ENCODE data around the gene IMPG2.

Gene IMPG2

GRCh38 chr3:101235048-101235447 is 85.3 kb downstream of the IMPG2 start:
- H3K9me2 ChIP-seq (replicated peaks; ENCODE audit: insufficient read depth, low read length) = no peaks in the 10 kb centered on the region
- H3K79me2 ChIP-seq (ENCODE audit: low read length) = no peaks in the 10 kb centered on the region

GRCh38 chr3:101230618-101231017 is 89.8 kb downstream of the IMPG2 start:
- no peak for TF ChIP-seq CTCF (IDR thresholded peaks at IDR 0.05; ENCODE audit: low read length)
- TF ChIP-seq EZH2 (optimal IDR thresholded peaks at IDR 0.05; ENCODE audit: low read depth, low read length) = no peak
- no peak for TF ChIP-seq EZH2phosphoT487 (IDR thresholded peaks at IDR 0.05; ENCODE audit: low read length)
- Histone ChIP-seq H3K79me2 (ENCODE audit: low read length) (no peaks in the 10 kb centered on the region), H2AFZ (ENCODE audit: low read length) (no peak overlapping the region), H3F3A (ENCODE audit: insufficient read depth, low read length) (no peaks in the 10 kb centered on the region), H3K27me3 (replicated peaks; ENCODE audit: insufficient read depth, low read length) (no peaks in the 10 kb centered on the region), H3K9me3 (replicated peaks; ENCODE audit: insufficient read depth, low read length) (no peaks in the 10 kb centered on the region), H3K36me3 (replicated peaks; ENCODE audit: insufficient read depth, low read length) (no peaks in the 10 kb centered on the region), H3K9me2 (replicated peaks; ENCODE audit: insufficient read depth, low read length) (no peaks in the 10 kb centered on the region), H3K4me2 (ENCODE audit: low read depth, low read length) (no peak overlapping the region), H3K9ac (ENCODE audit: low read length) (no peak overlapping the region), H3K27ac (ENCODE audit: low read length) (no peak overlapping the region), H3K4me1 (ENCODE audit: low read length) (no peaks in the 10 kb centered on the region), H3K4me3 (ENCODE audit: low read length) (no peak overlapping the region), H4K20me1 (ENCODE audit: insufficient read depth, low read length) (no peaks in the 10 kb centered on the region)
- DNase-seq = no peak

More at GRCh38 chr3:101235048-101235447, 85.3 kb downstream of the IMPG2 start:
- H3K9me3 ChIP-seq (replicated peaks; ENCODE audit: insufficient read depth, low read length) = no peaks in the 10 kb centered on the region
- no peaks in the 10 kb centered on the region for H3F3A ChIP-seq (ENCODE audit: insufficient read depth, low read length)
- no peak for TF ChIP-seq CTCF (IDR thresholded peaks at IDR 0.05; ENCODE audit: low read length)
- TF ChIP-seq EZH2phosphoT487 (IDR thresholded peaks at IDR 0.05; ENCODE audit: low read length) = no peak
- TF ChIP-seq EZH2 (optimal IDR thresholded peaks at IDR 0.05; ENCODE audit: low read depth, low read length) = no peak
- no peak overlapping the region for H3K4me3 ChIP-seq (ENCODE audit: low read length)
- H4K20me1 ChIP-seq (ENCODE audit: insufficient read depth, low read length) = no peaks in the 10 kb centered on the region
- DNase-seq = no peak
- no peak overlapping the region for H2AFZ ChIP-seq (ENCODE audit: low read length)
- no peaks in the 10 kb centered on the region for H3K4me1 ChIP-seq (ENCODE audit: low read length)
- no peak overlapping the region for H3K4me2 ChIP-seq (ENCODE audit: low read depth, low read length)
- no peaks in the 10 kb centered on the region for H3K27me3 ChIP-seq (replicated peaks; ENCODE audit: insufficient read depth, low read length)
- H3K27ac ChIP-seq (ENCODE audit: low read length) = no peak overlapping the region
- H3K36me3 ChIP-seq (replicated peaks; ENCODE audit: insufficient read depth, low read length) = no peaks in the 10 kb centered on the region
- no peak overlapping the region for H3K9ac ChIP-seq (ENCODE audit: low read length)

- no peaks in the 10 kb centered on the region for H4K20me1 ChIP-seq (ENCODE audit: insufficient read depth, low read length)
- H3K36me3 ChIP-seq (replicated peaks; ENCODE audit: insufficient read depth, low read length) = no peaks in the 10 kb centered on the region
- no peaks in the 10 kb centered on the region for H3F3A ChIP-seq (ENCODE audit: insufficient read depth, low read length)
- H3K79me2 ChIP-seq (ENCODE audit: low read length) = no peaks in the 10 kb centered on the region
- no peak overlapping the region for H2AFZ ChIP-seq (ENCODE audit: low read length)
- H3K9me3 ChIP-seq (replicated peaks; ENCODE audit: insufficient read depth, low read length) = no peaks in the 10 kb centered on the region
- H3K9ac ChIP-seq (ENCODE audit: low read length) = no peak overlapping the region
- TF ChIP-seq EZH2phosphoT487 (IDR thresholded peaks at IDR 0.05; ENCODE audit: low read length) (no peak), CTCF (IDR thresholded peaks at IDR 0.05; ENCODE audit: low read length) (no peak), EZH2 (optimal IDR thresholded peaks at IDR 0.05; ENCODE audit: low read depth, low read length) (no peak)
- no peak overlapping the region for H3K27ac ChIP-seq (ENCODE audit: low read length)
- no peaks in the 10 kb centered on the region for H3K4me1 ChIP-seq (ENCODE audit: low read length)
- H3K9me2 ChIP-seq (replicated peaks; ENCODE audit: insufficient read depth, low read length) = no peaks in the 10 kb centered on the region
- no peak overlapping the region for H3K4me3 ChIP-seq (ENCODE audit: low read length)
- DNase-seq = no peak
- no peaks in the 10 kb centered on the region for H3K27me3 ChIP-seq (replicated peaks; ENCODE audit: insufficient read depth, low read length)
- H3K4me2 ChIP-seq (ENCODE audit: low read depth, low read length) = no peak overlapping the region
Measured at GRCh38 chr3:101229681-101230080, 90.7 kb downstream of the IMPG2 start.
